Endothelial cell of umbilical vein (primary cell): Measurements from ENCODE around the gene TRIM24. TPM values are rescaled to one million over a fixed set of nuclear protein-coding genes. Genes with fewer than 3 reads are reported as not detected.

ENCODE experiments used
- BruUV-seq: library from RNA; stranded (reverse); fragments of 400-500 nt; replicated peaks from 2 replicates; lab custom pipeline; 2021; lab: Mats Ljungman, UMichigan
- CTCF ChIA-PET: fragments of 300-600, 350-600 bp; sonication (Branson Sonifier 250); formaldehyde crosslinking; loops from one replicate; lab custom pipeline; 2021; ENCODE audit warnings: antibody characterized with exemption, inconsistent platforms; lab: Charles Lee
- POLR2A ChIA-PET: fragments of 300-600, 350-600 bp; sonication (Branson Sonifier 250); formaldehyde crosslinking; loops from one replicate; lab custom pipeline; 2021; ENCODE audit warnings: antibody characterized with exemption, inconsistent platforms; lab: Charles Lee
- DNase-seq: peaks from one replicate; pipeline ENCODE4 v3.0.0-alpha.2; 2011; ENCODE audit warnings: low read depth, low spot score
- FAIRE-seq: peaks from 2 replicates; lab custom pipeline; 2011; peaks lifted over from hg19 to GRCh38; lab: Jason Lieb, UNC
- H2AFZ ChIP-seq: 2 replicates; pipeline ENCODE4 v1.6.0; 2012; ENCODE audit warnings: low read depth, low read length, control low read depth, inconsistent platforms
- H3K27ac ChIP-seq: 2 replicates; pipeline ENCODE4 v1.5.1; 2011; ENCODE audit warnings: low read depth, mild to moderate bottlenecking, control low read depth, low read length, moderate library complexity; ENCODE audit not compliant: insufficient read depth
- H3K27me3 ChIP-seq, 2 experiments: 2 replicates each; pipeline versions ENCODE4 v1.6.0 to v1.6.1; 2011; ENCODE audit warnings: low read length in 2 of 2, mixed read lengths in 1 of 2; ENCODE audit not compliant: control insufficient read depth in 2 of 2, insufficient read depth in 2 of 2
- H3K36me3 ChIP-seq, 2 experiments: 2 replicates in 1 of 2; 3 replicates in 1 of 2; pipeline ENCODE4 v1.5.1; 2011; ENCODE audit warnings: low read length in 2 of 2, mild to moderate bottlenecking in 1 of 2, moderate library complexity in 1 of 2; ENCODE audit not compliant: control insufficient read depth in 2 of 2, insufficient read depth in 2 of 2; ENCODE audit errors: extremely low read depth in 1 of 2
- H3K4me1 ChIP-seq: 3 replicates; pipeline ENCODE4 v1.5.1; 2011; ENCODE audit warnings: mild to moderate bottlenecking, low read length; ENCODE audit not compliant: control insufficient read depth, insufficient read depth; ENCODE audit errors: extremely low read depth
- H3K4me2 ChIP-seq: 2 replicates; pipeline ENCODE4 v1.6.1; 2011; ENCODE audit warnings: low read length, control low read depth, mixed read lengths; ENCODE audit not compliant: insufficient read depth
- H3K4me3 ChIP-seq, 3 experiments: fragments of 200-600 bp in 1 of 3; sonication (generic), shearing (Covaris generic) in 1 of 3; replicated peaks in 1 of 3; 2 replicates each; pipeline ENCODE4 v1.5.1; 2011 to 2016; ENCODE audit warnings: control low read depth in 3 of 3, low read length in 3 of 3, mild to moderate bottlenecking in 2 of 3, inconsistent platforms in 1 of 3, low read depth in 1 of 3, moderate library complexity in 1 of 3; ENCODE audit not compliant: insufficient read depth in 1 of 3
- H3K79me2 ChIP-seq: 2 replicates; pipeline ENCODE4 v1.6.0; 2012; ENCODE audit warnings: low read length, inconsistent platforms; ENCODE audit not compliant: control insufficient read depth, insufficient read depth
- H3K9ac ChIP-seq: replicated peaks from 2 replicates; pipeline ENCODE3; 2011; ENCODE audit warnings: low read length, control low read depth; ENCODE audit not compliant: insufficient read depth; ENCODE audit errors: extremely low read depth
- H3K9me1 ChIP-seq: replicated peaks from 3 replicates; pipeline ENCODE4 v1.6.0; 2011; ENCODE audit warnings: mild to moderate bottlenecking, low read length; ENCODE audit not compliant: control insufficient read depth, insufficient read depth; ENCODE audit errors: extremely low read depth
- H3K9me3 ChIP-seq: replicated peaks from 2 replicates; pipeline ENCODE4 v1.5.1; 2012; ENCODE audit warnings: low read length, inconsistent platforms; ENCODE audit not compliant: control insufficient read depth, insufficient read depth
- H4K20me1 ChIP-seq: replicated peaks from 2 replicates; pipeline ENCODE3; 2011; ENCODE audit warnings: mild to moderate bottlenecking, low read length; ENCODE audit not compliant: control insufficient read depth, insufficient read depth; ENCODE audit errors: extremely low read depth
- EZH2 ChIP-seq: IDR thresholded peaks from 2 replicates; pipeline ENCODE4 v1.6.1; 2012; ENCODE audit warnings: borderline replicate concordance, low read depth, mild to moderate bottlenecking, moderate library complexity, low read length, inconsistent platforms; ENCODE audit not compliant: severe bottlenecking
- FOS ChIP-seq: IDR thresholded peaks from 2 replicates; pipeline ENCODE4 v1.6.1; 2011; ENCODE audit warnings: mild to moderate bottlenecking, low read length, moderate library complexity, borderline replicate concordance; ENCODE audit not compliant: insufficient read depth
- GATA2 ChIP-seq: IDR thresholded peaks from 2 replicates; pipeline ENCODE4 v1.7.0; 2011; ENCODE audit warnings: low read depth, mild to moderate bottlenecking, moderate library complexity, mixed read lengths, low read length; ENCODE audit not compliant: insufficient read length, insufficient read depth
- JUN ChIP-seq: IDR thresholded peaks from 2 replicates; pipeline ENCODE4 v1.6.1; 2011; ENCODE audit warnings: borderline replicate concordance, low read depth; ENCODE audit not compliant: insufficient read length, insufficient read depth
- MYC ChIP-seq: IDR thresholded peaks from one replicate; pipeline ENCODE4 v1.6.1; 2011; ENCODE audit warnings: mild to moderate bottlenecking, low read depth, low read length
- POLR2A ChIP-seq: IDR thresholded peaks from 2 replicates; pipeline ENCODE4 v1.6.1; 2012; ENCODE audit warnings: low read depth, mild to moderate bottlenecking, control low read depth, low read length
- POLR2AphosphoS5 ChIP-seq: IDR thresholded peaks from 2 replicates; pipeline ENCODE4 v1.6.1; 2012; ENCODE audit warnings: low read depth, mild to moderate bottlenecking, control low read depth, low read length, moderate library complexity; ENCODE audit not compliant: insufficient read depth
- dilution Hi-C: fragments of 300-500 bp; cut with MboI; formaldehyde crosslinking; loops from one replicate; pipeline ENCODE4 v1.15.0; 2019; ENCODE audit warnings: low sequenced_read_pairs; ENCODE audit not compliant: extremely low pct_ligation_motif_present
- intact Hi-C: fragments of 100-400 bp; cut with micrococcal nuclease; formaldehyde crosslinking; loops from one replicate; pipeline ENCODE4 v1.10.0; 2022
- polyA plus RNA-seq, 4 experiments: library from polyadenylated mRNA; depleted of rRNA in 3 of 4; stranded (reverse) in 3 of 4; unstranded in 1 of 4; fragments of >200 nt; gene quantifications; 2 replicates each; pipeline versions ENCODE4 v1.2.1 to v1.2.3, GENCODE V29; 2011 to 2012; ENCODE audit warnings: missing spikeins in 1 of 4
- total RNA-seq: library from RNA; stranded (reverse); gene quantifications from 2 replicates; pipeline ENCODE4 v1.2.3, GENCODE V29; 2021
- TF ChIP-seq, protein P1 (sequence below), 2 donors: IDR thresholded peaks; 1 replicate in 1 of 2; 2 replicates in 1 of 2; pipeline ENCODE4 v1.5.1; 2011; ENCODE audit warnings: low read length in 2 of 2, mild to moderate bottlenecking in 2 of 2, moderate library complexity in 2 of 2, control low read depth in 1 of 2, inconsistent platforms in 1 of 2, low read depth in 1 of 2; ENCODE audit not compliant: insufficient read depth in 1 of 2; ENCODE audit errors: extremely low read depth in 1 of 2
- TF ChIP-seq, protein P2 (sequence below): IDR thresholded peaks from 2 replicates; pipeline ENCODE4 v1.6.1; 2011; ENCODE audit not compliant: insufficient read depth, insufficient read length

The TRIM24 gene
- total and polyA plus RNA-seq, 2 donors (not counting 3 experiments of a cell fraction or from before 2014, with no cell fraction given), result 9.1 to 26.1 TPM

DNA sequence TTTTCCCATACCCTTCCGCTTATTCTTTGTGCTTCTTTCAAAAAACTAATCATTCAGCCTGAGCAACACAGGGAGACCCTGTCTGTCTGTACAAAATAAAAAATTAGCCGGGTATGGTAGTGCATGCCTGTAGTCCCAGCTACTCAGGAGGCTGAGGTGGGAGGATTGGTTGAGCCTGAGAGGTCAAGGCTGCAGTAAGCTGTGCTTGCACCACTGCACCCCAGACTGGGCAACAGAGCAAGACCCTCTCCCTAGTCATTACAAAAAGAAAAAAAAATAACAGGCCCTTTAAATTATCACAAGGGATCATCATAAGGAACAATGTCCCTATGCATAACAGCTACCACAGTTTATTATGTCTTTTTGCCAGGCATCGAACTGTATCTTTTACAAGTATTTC, 119.6 kb downstream of the TRIM24 start:
- dilution Hi-C loops, result no loop called here
- TF ChIP-seq MYC (no peak), JUN (no peak), POLR2A (no peak), POLR2AphosphoS5 (no peak), FOS (no peak)
- TF ChIP-seq, protein P1, sequence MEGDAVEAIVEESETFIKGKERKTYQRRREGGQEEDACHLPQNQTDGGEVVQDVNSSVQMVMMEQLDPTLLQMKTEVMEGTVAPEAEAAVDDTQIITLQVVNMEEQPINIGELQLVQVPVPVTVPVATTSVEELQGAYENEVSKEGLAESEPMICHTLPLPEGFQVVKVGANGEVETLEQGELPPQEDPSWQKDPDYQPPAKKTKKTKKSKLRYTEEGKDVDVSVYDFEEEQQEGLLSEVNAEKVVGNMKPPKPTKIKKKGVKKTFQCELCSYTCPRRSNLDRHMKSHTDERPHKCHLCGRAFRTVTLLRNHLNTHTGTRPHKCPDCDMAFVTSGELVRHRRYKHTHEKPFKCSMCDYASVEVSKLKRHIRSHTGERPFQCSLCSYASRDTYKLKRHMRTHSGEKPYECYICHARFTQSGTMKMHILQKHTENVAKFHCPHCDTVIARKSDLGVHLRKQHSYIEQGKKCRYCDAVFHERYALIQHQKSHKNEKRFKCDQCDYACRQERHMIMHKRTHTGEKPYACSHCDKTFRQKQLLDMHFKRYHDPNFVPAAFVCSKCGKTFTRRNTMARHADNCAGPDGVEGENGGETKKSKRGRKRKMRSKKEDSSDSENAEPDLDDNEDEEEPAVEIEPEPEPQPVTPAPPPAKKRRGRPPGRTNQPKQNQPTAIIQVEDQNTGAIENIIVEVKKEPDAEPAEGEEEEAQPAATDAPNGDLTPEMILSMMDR (IDR thresholded peaks at IDR 0.05; ENCODE audit: extremely low read depth in 1 of 2, insufficient read depth in 1 of 2, low read depth in 1 of 2, low read length in 2 of 2), result no peak
- no TSS peak for BruUV-seq
- Histone ChIP-seq H3K36me3 (peaks cover 2 to 13% of the 10 kb centered on the region in 2 experiments), H3K27me3 (no peaks in the 10 kb centered on the region), H3K4me3 (no peak overlapping the region), H3K27ac (no peak overlapping the region), H3K4me2 (no peak overlapping the region), H2AFZ (no peak overlapping the region), H3K9me1 (no peaks in the 10 kb centered on the region), H3K4me1 (no peaks in the 10 kb centered on the region), H4K20me1 (no peaks in the 10 kb centered on the region), H3K9me3 (no peaks in the 10 kb centered on the region), H3K9ac (no peak overlapping the region), H3K79me2 (no peaks in the 10 kb centered on the region)
- CTCF ChIA-PET, result no interaction called here
- POLR2A ChIA-PET, result no interaction called here
- FAIRE-seq (no peak), DNase-seq (no peak)
- intact Hi-C loops, result loop anchor here (10.0 kb wide), 1 partner anchor 115 kb away; the partner anchor contains the start of gene TRIM24

DNA sequence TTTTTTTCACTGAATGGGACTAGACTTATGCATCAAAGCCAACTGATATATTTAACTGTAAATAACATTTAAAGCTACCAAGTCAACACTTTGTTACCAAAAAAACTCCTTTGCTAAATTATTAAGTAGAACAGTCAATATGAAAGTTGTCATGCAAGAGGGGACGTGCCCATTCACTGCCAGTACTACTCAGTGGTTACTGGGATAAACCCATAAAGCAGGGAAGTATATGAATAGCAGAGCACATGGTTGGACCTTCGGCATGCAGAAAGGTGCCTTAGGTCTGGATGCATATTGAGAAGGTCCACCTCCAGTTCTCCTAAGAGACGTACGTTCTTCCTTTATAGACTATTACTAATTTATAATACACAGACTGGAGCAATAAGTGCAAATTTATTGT, 121.0 kb downstream of the TRIM24 start:
- Histone ChIP-seq H3K27me3 (no peaks in the 10 kb centered on the region), H3K4me2 (no peak overlapping the region), H3K9ac (no peak overlapping the region), H3K4me3 (no peak overlapping the region), H3K36me3 (peaks cover 2 to 19% of the 10 kb centered on the region in 2 experiments), H3K9me1 (no peaks in the 10 kb centered on the region), H4K20me1 (no peaks in the 10 kb centered on the region), H3K9me3 (no peaks in the 10 kb centered on the region), H3K27ac (no peak overlapping the region), H3K79me2 (no peaks in the 10 kb centered on the region), H2AFZ (no peak overlapping the region), H3K4me1 (no peaks in the 10 kb centered on the region)
- ChIA-PET POLR2A (no interaction called here), CTCF (interaction anchor here (1.0 kb wide), 1 partner anchor 13 kb away, joined by 4 read pairs; no protein-coding TSS in a partner anchor)
- intact Hi-C loops (no loop called here), dilution Hi-C loops (no loop called here)
- no TSS peak for BruUV-seq
- FAIRE-seq, result no peak
- TF ChIP-seq FOS (no peak), GATA2 (no peak), MYC (no peak), POLR2AphosphoS5 (no peak), JUN (no peak), EZH2 (no peak), POLR2A (no peak)
- TF ChIP-seq, protein P2, sequence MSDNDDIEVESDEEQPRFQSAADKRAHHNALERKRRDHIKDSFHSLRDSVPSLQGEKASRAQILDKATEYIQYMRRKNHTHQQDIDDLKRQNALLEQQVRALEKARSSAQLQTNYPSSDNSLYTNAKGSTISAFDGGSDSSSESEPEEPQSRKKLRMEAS, result no peak
- TF ChIP-seq, protein P1 (IDR thresholded peaks at IDR 0.05; ENCODE audit: extremely low read depth in 1 of 2, insufficient read depth in 1 of 2, low read depth in 1 of 2, low read length in 2 of 2), result no peak
- no peak for DNase-seq
